OCI-LY7 (cell line): ENCODE measurements around the gene XYLT1. TPM values are rescaled to one million over a fixed set of nuclear protein-coding genes. Genes with fewer than 3 reads are reported as not detected.

Experiments
- BruUV-seq: library from RNA; stranded (reverse); fragments of 400-500 nt; replicated peaks from 2 replicates; lab custom pipeline; 2021; lab: Mats Ljungman, UMichigan
- CTCF ChIA-PET: fragments of 300-600 bp; sonication (Branson Sonifier 250); formaldehyde crosslinking; loops from one replicate; lab custom pipeline; 2022; ENCODE audit warnings: antibody characterized with exemption; ENCODE audit not compliant: unreplicated experiment; lab: Charles Lee
- POLR2A ChIA-PET: fragments of 300-600 bp; sonication (Branson Sonifier 250); formaldehyde crosslinking; loops from one replicate; lab custom pipeline; 2022; ENCODE audit warnings: antibody characterized with exemption; lab: Charles Lee
- DNase-seq: peaks from one replicate; pipeline ENCODE4 v3.0.0-alpha.2; 2015; ENCODE audit warnings: low spot score
- H2AFZ ChIP-seq: fragments of 200-600 bp; sonication (generic), shearing (Covaris generic); 2 replicates; pipeline ENCODE4 v1.6.1; 2014; ENCODE audit warnings: mild to moderate bottlenecking, antibody characterized with exemption, low read length, moderate library complexity
- H3K27ac ChIP-seq: fragments of 200-600 bp; sonication (generic); 2 replicates; pipeline ENCODE4 v1.5.1; 2014; ENCODE audit warnings: mixed run types, low read depth, mild to moderate bottlenecking, moderate library complexity, low read length, inconsistent platforms; ENCODE audit not compliant: poor library complexity, severe bottlenecking
- H3K36me3 ChIP-seq: fragments of 200-600 bp; sonication (generic); 2 replicates; pipeline ENCODE4 v1.6.1; 2014; ENCODE audit warnings: mild to moderate bottlenecking, antibody characterized with exemption, low read length, moderate library complexity, mixed read lengths; ENCODE audit not compliant: insufficient read depth
- H3K4me1 ChIP-seq: fragments of 200-600 bp; sonication (generic); 2 replicates; pipeline ENCODE4 v1.5.1; 2014; ENCODE audit warnings: mild to moderate bottlenecking, low read length; ENCODE audit not compliant: insufficient read depth, poor library complexity, severe bottlenecking
- H3K4me2 ChIP-seq: fragments of 200-600 bp; sonication (generic); 2 replicates; pipeline ENCODE4 v1.6.1; 2014; ENCODE audit warnings: mild to moderate bottlenecking, low read length
- H3K4me3 ChIP-seq: fragments of 200-600 bp; sonication (generic); 2 replicates; pipeline ENCODE4 v1.5.1; 2014; ENCODE audit warnings: mild to moderate bottlenecking, low read depth, low read length; ENCODE audit not compliant: poor library complexity, severe bottlenecking
- H3K79me2 ChIP-seq: fragments of 200-600 bp; sonication (generic); 2 replicates; pipeline ENCODE4 v1.6.1; 2016; ENCODE audit warnings: low read depth, mild to moderate bottlenecking, low read length, moderate library complexity, mixed read lengths; ENCODE audit not compliant: insufficient read depth
- H3K9me2 ChIP-seq: fragments of 200-600 bp; sonication (generic); 2 replicates; pipeline ENCODE4 v1.6.1; 2016; ENCODE audit warnings: mild to moderate bottlenecking, low read length, mixed read lengths; ENCODE audit not compliant: insufficient read depth
- H3K9me3 ChIP-seq: fragments of 200-600 bp; sonication (generic); 2 replicates; pipeline ENCODE4 v1.6.1; 2014; ENCODE audit warnings: mild to moderate bottlenecking, mixed run types, low read length, mixed read lengths
- H4K20me1 ChIP-seq: fragments of 200-600 bp; sonication (generic); 2 replicates; pipeline ENCODE4 v1.6.1; 2014; ENCODE audit warnings: mild to moderate bottlenecking, antibody characterized with exemption, low read length, moderate library complexity, mixed read lengths; ENCODE audit not compliant: insufficient read depth
- CTCF ChIP-seq: fragments of 200-600 bp; sonication (generic); conservative IDR thresholded peaks from 2 replicates; pipeline ENCODE4 v1.5.1; 2014; ENCODE audit warnings: mild to moderate bottlenecking, antibody characterized with exemption, low read length, moderate library complexity, mixed read lengths
- EZH2phosphoT487 ChIP-seq: fragments of 200-600 bp; sonication (generic); IDR thresholded peaks from 2 replicates; pipeline ENCODE4 v1.6.1; 2018; ENCODE audit warnings: low read depth, borderline replicate concordance, mild to moderate bottlenecking, mixed run types, antibody characterized with exemption, low read length, moderate library complexity, mixed read lengths
- intact Hi-C: fragments of 100-400 bp; cut with micrococcal nuclease; formaldehyde crosslinking; loops from one replicate; pipeline ENCODE4 v1.10.0; 2022; ENCODE audit not compliant: unreplicated experiment
- total RNA-seq, 2 experiments: library from RNA; depleted of rRNA in 1 of 2; stranded (reverse); fragments of >200 nt in 1 of 2; shearing (Covaris generic) in 1 of 2; gene quantifications; 2 replicates each; pipeline ENCODE4 v1.2.3, GENCODE V29; 2014 to 2022

Gene XYLT1
- total RNA-seq, 2 experiments from 2014 or later = 36.3 to 50.0 TPM

- intact Hi-C loops = no loop called here
- TF ChIP-seq CTCF (no peak), EZH2phosphoT487 (no peak)
- POLR2A ChIA-PET = no interaction called here
- Histone ChIP-seq H3K9me3 (no peaks in the 10 kb centered on the region), H3K36me3 (peaks cover 19% of the 10 kb centered on the region), H4K20me1 (no peaks in the 10 kb centered on the region), H2AFZ (no peak overlapping the region), H3K4me1 (no peaks in the 10 kb centered on the region), H3K4me3 (no peak overlapping the region), H3K27ac (no peak overlapping the region), H3K79me2 (no peaks in the 10 kb centered on the region), H3K4me2 (no peak overlapping the region), H3K9me2 (no peaks in the 10 kb centered on the region)
- BruUV-seq = no TSS peak
- DNase-seq = no peak
- CTCF ChIA-PET = no interaction called here
Measured at GRCh38 chr16:17231972-17232371, 238.8 kb downstream of the XYLT1 start.

GRCh38 chr16:17230932-17231581 lies 239.7 kb downstream of the XYLT1 start:
- no peak for TF ChIP-seq EZH2phosphoT487
- TF ChIP-seq CTCF = peak; percentile 51; the same call in 1 of the 2 replicates
- no peak overlapping the region for H3K4me2 ChIP-seq
- no peaks in the 10 kb centered on the region for H3K79me2 ChIP-seq
- H3K9me3 ChIP-seq = no peaks in the 10 kb centered on the region
- no peaks in the 10 kb centered on the region for H3K9me2 ChIP-seq
- H2AFZ ChIP-seq = no peak overlapping the region
- ChIA-PET POLR2A (no interaction called here), CTCF (no interaction called here)
- H3K4me3 ChIP-seq = no peak overlapping the region
- no TSS peak for BruUV-seq
- no peak overlapping the region for H3K27ac ChIP-seq
- no peaks in the 10 kb centered on the region for H4K20me1 ChIP-seq
- no peak for DNase-seq
- peaks cover 10% of the 10 kb centered on the region for H3K36me3 ChIP-seq
- no peaks in the 10 kb centered on the region for H3K4me1 ChIP-seq
- intact Hi-C loops = no loop called here

- Histone ChIP-seq H3K79me2 (no peaks in the 10 kb centered on the region), H3K9me2 (no peaks in the 10 kb centered on the region), H3K9me3 (no peaks in the 10 kb centered on the region), H3K4me2 (no peak overlapping the region), H2AFZ (no peak overlapping the region), H3K27ac (no peak overlapping the region), H4K20me1 (no peaks in the 10 kb centered on the region), H3K4me1 (peaks cover 12% of the 10 kb centered on the region), H3K36me3 (peaks cover 10% of the 10 kb centered on the region), H3K4me3 (no peak overlapping the region)
- no TSS peak for BruUV-seq
- ChIA-PET POLR2A (no interaction called here), CTCF (no interaction called here)
- no peak for TF ChIP-seq CTCF
- intact Hi-C loops = no loop called here
- DNase-seq = no peak
Measured at GRCh38 chr16:17229766-17230165, 241.0 kb downstream of the XYLT1 start.
